A673 (cell line): ENCODE data around the gene GJB6. TPM values are rescaled to one million over a fixed set of nuclear protein-coding genes. Genes with fewer than 3 reads are reported as not detected.

ENCODE experiments used
- BruUV-seq: library from RNA; stranded (reverse); fragments of 400-500 nt; replicated peaks from 2 replicates; lab custom pipeline; 2021; lab: Mats Ljungman, UMichigan
- CTCF ChIA-PET: fragments of 300-600 bp; sonication (Branson Sonifier 250); formaldehyde crosslinking; loops from one replicate; lab custom pipeline; 2022; ENCODE audit warnings: antibody characterized with exemption; lab: Charles Lee
- POLR2A ChIA-PET: fragments of 300-600 bp; sonication (Branson Sonifier 250); formaldehyde crosslinking; loops from one replicate; lab custom pipeline; 2022; ENCODE audit warnings: antibody characterized with exemption; ENCODE audit not compliant: low non-redundant PET; lab: Charles Lee
- DNase-seq: peaks from one replicate; pipeline ENCODE4 v3.0.0-alpha.2; 2015; ENCODE audit warnings: low spot score
- H3K27ac ChIP-seq: fragments of 200-600 bp; sonication (generic); 2 replicates; pipeline ENCODE4 v1.5.1; 2016; ENCODE audit warnings: mixed run types, low read depth, mild to moderate bottlenecking, mixed read lengths, antibody characterized with exemption, low read length; ENCODE audit not compliant: poor library complexity, severe bottlenecking
- H3K27me3 ChIP-seq: fragments of 200-600 bp; sonication (generic); replicated peaks from 2 replicates; pipeline ENCODE4 v1.6.1; 2017; ENCODE audit warnings: mixed run types, low read depth, mild to moderate bottlenecking, mixed read lengths, antibody characterized with exemption, low read length; ENCODE audit not compliant: insufficient read depth, poor library complexity
- H3K36me3 ChIP-seq: fragments of 200-600 bp; sonication (generic); 2 replicates; pipeline ENCODE4 v1.6.1; 2016; ENCODE audit warnings: mixed run types, mild to moderate bottlenecking, mixed read lengths, antibody characterized with exemption, low read length; ENCODE audit not compliant: insufficient read depth, poor library complexity, severe bottlenecking
- H3K4me1 ChIP-seq: fragments of 200-600 bp; sonication (generic); 2 replicates; pipeline ENCODE4 v1.6.1; 2017; ENCODE audit warnings: mixed run types, mild to moderate bottlenecking, mixed read lengths, antibody characterized with exemption, low read length; ENCODE audit not compliant: insufficient read depth, poor library complexity, severe bottlenecking
- H3K4me3 ChIP-seq: fragments of 200-600 bp; sonication (generic); 2 replicates; pipeline ENCODE4 v1.5.1; 2016; ENCODE audit warnings: low read depth, mixed run types, mild to moderate bottlenecking, mixed read lengths, low read length; ENCODE audit not compliant: poor library complexity, severe bottlenecking
- H3K9me3 ChIP-seq: fragments of 200-600 bp; sonication (generic); 2 replicates; pipeline ENCODE4 v1.6.1; 2016; ENCODE audit warnings: mixed run types, low read depth, mild to moderate bottlenecking, mixed read lengths, antibody characterized with exemption, low read length; ENCODE audit not compliant: poor library complexity, severe bottlenecking
- CTCF ChIP-seq: fragments of 300-800, 200-600 bp; sonication (generic); conservative IDR thresholded peaks from 2 replicates; pipeline ENCODE4 v1.5.1; 2017; ENCODE audit warnings: low read depth, mild to moderate bottlenecking, antibody characterized with exemption, low read length, moderate library complexity, mixed read lengths
- EZH2 ChIP-seq: fragments of 200-600 bp; sonication (generic); IDR thresholded peaks from 2 replicates; pipeline ENCODE4 v1.6.1; 2017; ENCODE audit warnings: borderline replicate concordance, low read depth, mild to moderate bottlenecking, mixed read lengths, antibody characterized with exemption, low read length; ENCODE audit not compliant: poor library complexity, severe bottlenecking
- intact Hi-C: fragments of 100-400 bp; cut with micrococcal nuclease; formaldehyde crosslinking; loops from one replicate; pipeline ENCODE4 v1.10.0; 2022; ENCODE audit not compliant: unreplicated experiment
- total RNA-seq: library from RNA; stranded (reverse); gene quantifications from 2 replicates; pipeline ENCODE4 v1.2.3, GENCODE V29; 2021

The GJB6 gene
- total RNA-seq, 1 experiment from 2014 or later: not detected

DNA sequence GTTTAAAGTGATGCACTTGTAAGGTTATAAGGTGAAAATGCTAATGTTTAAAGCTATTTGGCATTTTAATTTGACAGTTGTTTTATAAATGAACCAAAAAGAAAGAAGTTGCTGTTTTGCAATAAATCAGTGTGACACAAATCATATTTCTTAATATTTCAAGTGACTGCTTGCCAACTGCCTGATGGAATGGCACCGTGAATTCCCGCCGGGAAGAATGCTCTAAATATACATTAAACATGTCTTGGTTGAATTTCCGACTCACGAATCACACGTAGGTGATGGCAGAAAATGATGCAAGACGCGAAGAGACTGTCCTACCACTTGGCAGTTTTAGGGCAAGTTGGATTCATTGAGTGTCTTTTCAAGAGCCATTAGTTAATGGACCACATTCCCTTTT is 36.3 kb downstream of the GJB6 start:
- BruUV-seq: no TSS peak
- Histone ChIP-seq H3K4me1 (peaks cover 12% of the 10 kb centered on the region), H3K36me3 (no peaks in the 10 kb centered on the region), H3K9me3 (no peaks in the 10 kb centered on the region), H3K4me3 (no peak overlapping the region), H3K27me3 (peaks cover 70% of the 10 kb centered on the region), H3K27ac (no peak overlapping the region)
- CTCF ChIA-PET: no interaction called here
- TF ChIP-seq CTCF (no peak), EZH2 (no peak)
- POLR2A ChIA-PET: no interaction called here
- intact Hi-C loops: no loop called here
- DNase-seq: no peak

DNA sequence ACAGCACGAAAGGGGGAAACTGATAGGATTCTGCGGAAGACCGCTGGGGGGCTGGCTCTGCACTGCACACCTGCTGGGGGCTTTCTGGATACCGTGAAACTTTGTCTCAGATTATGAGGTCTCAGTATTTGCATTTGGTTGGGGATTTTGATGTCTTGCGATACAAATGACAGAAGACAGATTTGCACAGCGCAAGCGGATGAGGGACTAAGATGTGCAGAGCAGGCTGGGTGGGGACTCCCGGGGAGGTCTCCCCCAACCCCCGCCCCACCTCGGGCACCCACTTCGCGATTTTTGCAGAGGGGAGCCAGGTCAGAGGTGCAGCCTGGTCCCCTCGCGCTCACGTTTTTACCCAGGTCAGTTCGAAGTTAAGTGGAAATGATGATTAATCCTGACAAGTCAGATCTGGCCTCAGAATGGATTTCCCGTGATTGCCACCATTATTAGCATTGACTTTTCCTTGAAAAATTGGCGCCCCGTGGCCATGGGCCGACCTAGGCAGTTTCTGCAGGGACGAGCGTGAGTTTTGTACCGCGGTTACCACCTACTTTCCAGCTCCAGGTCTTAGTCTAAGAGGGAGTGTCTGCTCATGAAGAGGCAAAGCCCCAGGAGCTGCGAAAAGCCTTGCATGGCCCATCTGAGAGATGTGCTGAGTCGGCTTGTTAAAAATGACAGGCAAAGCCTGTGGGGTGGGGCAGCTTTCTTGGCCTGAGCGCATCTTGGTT is 38.0 kb downstream of the GJB6 start:
- no TSS peak for BruUV-seq
- H3K36me3 ChIP-seq: no peaks in the 10 kb centered on the region
- no peak for TF ChIP-seq EZH2
- no peak for TF ChIP-seq CTCF
- no peaks in the 10 kb centered on the region for H3K9me3 ChIP-seq
- DNase-seq: no peak
- H3K4me3 ChIP-seq: peak overlapping the region; percentile 54
- H3K4me1 ChIP-seq: peaks cover 12% of the 10 kb centered on the region
- ChIA-PET POLR2A (no interaction called here), CTCF (no interaction called here)
- H3K27ac ChIP-seq: no peak overlapping the region
- H3K27me3 ChIP-seq: peaks cover 69% of the 10 kb centered on the region
- intact Hi-C loops: no loop called here

DNA sequence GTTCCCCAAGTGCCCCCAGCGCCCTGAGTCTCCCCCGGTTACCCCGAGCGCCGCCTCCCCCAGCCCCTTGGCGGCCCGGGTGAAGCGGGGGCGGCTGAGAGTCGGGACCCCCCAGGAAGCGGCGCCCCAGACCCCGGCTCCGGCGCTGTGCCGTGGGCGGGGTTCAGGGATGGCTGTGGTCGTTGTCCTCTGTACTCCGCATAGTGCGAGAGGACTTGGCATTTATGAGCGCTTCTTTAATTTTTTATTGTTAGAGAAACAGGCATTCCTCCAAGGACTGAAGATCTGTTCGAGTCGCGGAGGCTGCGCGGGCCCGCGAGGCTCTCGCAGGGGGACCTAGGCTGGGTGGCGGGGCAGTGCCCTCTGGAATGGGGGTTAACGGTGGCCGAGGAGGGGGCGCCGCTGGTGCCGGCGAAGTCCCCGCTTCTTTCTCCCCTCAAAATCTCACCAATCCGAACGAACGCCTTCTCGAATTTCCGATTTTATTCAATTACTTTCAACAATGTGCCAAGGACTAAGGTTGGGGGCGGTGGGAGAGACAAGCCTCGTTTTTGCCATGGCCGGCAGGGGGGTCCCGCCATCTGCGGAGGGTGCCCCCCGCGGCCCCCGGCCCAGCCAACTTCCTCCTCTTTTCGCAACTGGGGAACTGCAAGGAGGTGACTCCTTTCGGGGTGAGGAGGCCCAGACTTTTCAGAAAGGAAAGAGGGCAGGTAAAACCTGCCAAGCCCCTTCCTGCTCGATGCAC is 38.8 kb downstream of the GJB6 start:
- Histone ChIP-seq H3K9me3 (no peaks in the 10 kb centered on the region), H3K4me3 (peak overlapping the region; percentile 54), H3K27ac (no peak overlapping the region), H3K4me1 (peaks cover 12% of the 10 kb centered on the region), H3K36me3 (no peaks in the 10 kb centered on the region), H3K27me3 (peaks cover 66% of the 10 kb centered on the region)
- POLR2A ChIA-PET: no interaction called here
- TF ChIP-seq EZH2 (peak; percentile 88), CTCF (no peak)
- DNase-seq: peak; percentile 27
- BruUV-seq: no TSS peak
- CTCF ChIA-PET: no interaction called here
- intact Hi-C loops: no loop called here
